Measurements from ENCODE around the gene CDC42EP1.
A peak's percentile ranks its signal among the peaks of the same experiment; 100 is the strongest.
"Not testable (repeated sequence)": the region's sequence is repeated elsewhere in the genome, so short reads cannot be mapped to it uniquely, and the experiment has no call there.

CDC42EP1 gene

DNA sequence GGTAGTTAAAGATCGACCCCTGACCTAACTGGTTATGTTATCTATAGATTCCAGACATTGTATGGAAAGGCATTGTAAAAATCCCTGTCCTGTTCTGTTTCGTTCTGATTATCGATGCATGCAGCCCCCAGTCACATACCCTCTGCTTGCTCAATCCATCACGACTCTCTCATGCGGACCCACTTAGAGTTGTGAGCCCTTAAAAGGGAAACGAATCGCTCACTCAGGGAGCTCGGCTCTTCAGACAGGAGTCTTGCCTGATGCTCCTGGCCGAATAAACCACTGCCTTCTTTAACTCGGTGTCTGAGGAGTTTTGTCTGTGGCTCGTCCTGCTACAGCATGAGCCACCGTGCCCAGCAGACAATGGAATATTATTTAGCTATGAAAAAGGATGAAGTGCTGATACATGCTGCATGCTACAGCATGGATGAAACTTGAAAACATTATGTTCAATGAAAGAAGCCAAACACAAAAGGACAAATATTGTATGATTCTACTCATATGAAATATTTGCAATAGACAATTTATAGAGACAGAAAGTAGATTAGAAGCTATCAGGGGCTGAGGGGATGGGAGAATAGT is 31.6 kb downstream of the CDC42EP1 start:
- Mint-ChIP-seq H3K9me3 (no peaks in the 10 kb centered on the region), H3K4me3 (peak overlapping the region; percentile 64), H3K27me3 (peaks cover 41% of the 10 kb centered on the region), H3K36me3 (no peaks in the 10 kb centered on the region), H3K27ac (peak overlapping the region; percentile 30), H3K4me1 (peaks cover 13% of the 10 kb centered on the region)
- no peak for DNase-seq
- CTCF ChIA-PET = interaction anchor here (0.7 to 5.9 kb wide), 23 partner anchors 9 to 274 kb away, joined by 3 to 95 read pairs (median 6); partner anchors contain the start of genes GGA1 and NOL12

- DNase-seq = no peak
- Mint-ChIP-seq H3K9me3 (no peaks in the 10 kb centered on the region), H3K27me3 (peaks cover 33% of the 10 kb centered on the region), H3K27ac (no peak overlapping the region), H3K4me1 (peaks cover 13% of the 10 kb centered on the region), H3K36me3 (no peaks in the 10 kb centered on the region), H3K4me3 (no peak overlapping the region)
- CTCF ChIA-PET = interaction anchor here (0.6 to 0.7 kb wide), 2 partner anchors 9 to 13 kb away, joined by 3 read pairs; no protein-coding TSS in a partner anchor
Measured at GRCh38 chr22:37594237-37594636, 34.0 kb downstream of the CDC42EP1 start.

DNA sequence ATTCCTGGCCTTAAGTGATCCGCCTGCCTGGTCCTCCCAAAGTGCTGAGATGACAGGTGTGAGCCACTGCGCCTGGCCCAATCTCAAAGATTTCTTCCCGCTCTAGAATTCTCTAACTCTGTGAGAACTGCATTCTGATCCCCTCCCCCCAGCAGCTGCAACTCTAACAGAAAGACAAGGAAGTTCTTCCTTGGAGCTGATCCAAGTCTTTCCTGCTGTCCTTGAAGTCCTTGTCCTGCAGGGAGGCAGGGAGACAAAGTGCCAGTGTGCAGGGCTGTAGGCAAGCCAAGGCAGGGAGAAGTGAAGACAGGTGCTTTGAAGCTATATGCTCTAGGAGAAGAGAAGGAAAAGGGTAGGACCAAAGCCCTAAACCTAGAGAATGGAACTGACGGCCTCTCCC is 38.9 kb downstream of the CDC42EP1 start:
- no peaks in the 10 kb centered on the region for H3K9me3 Mint-ChIP-seq
- H3K4me1 Mint-ChIP-seq = peaks cover 5% of the 10 kb centered on the region
- no peak overlapping the region for H3K4me3 Mint-ChIP-seq
- H3K36me3 Mint-ChIP-seq = no peaks in the 10 kb centered on the region
- H3K27me3 Mint-ChIP-seq = peaks cover 57% of the 10 kb centered on the region
- no peak for DNase-seq
- CTCF ChIA-PET = interaction anchor here (0.6 to 1.2 kb wide), 2 partner anchors 32 to 358 kb away, joined by 3 read pairs; no protein-coding TSS in a partner anchor
- H3K27ac Mint-ChIP-seq = no peak overlapping the region

DNA sequence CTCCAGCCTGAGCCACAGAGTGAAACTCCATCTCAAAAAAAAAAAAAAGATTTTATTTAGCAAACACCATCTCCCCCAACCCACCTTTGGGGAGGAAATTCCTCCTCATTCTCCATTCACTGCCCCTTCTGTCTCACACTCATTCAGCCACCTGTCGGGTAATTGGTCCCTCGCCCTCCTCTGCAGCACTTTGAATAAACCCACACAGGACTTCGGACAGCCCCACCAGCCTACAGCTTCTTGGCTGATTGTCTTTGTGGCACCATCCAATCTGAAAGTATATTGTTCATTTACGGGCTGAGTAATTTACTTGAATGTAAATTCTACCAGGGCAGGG is 40.9 kb downstream of the CDC42EP1 start:
- Mint-ChIP-seq H3K27me3 (peaks cover 61% of the 10 kb centered on the region), H3K27ac (no peak overlapping the region), H3K4me3 (no peak overlapping the region), H3K4me1 (peaks cover 24% of the 10 kb centered on the region), H3K9me3 (no peaks in the 10 kb centered on the region), H3K36me3 (peaks cover 2% of the 10 kb centered on the region)
- no peak for DNase-seq
- CTCF ChIA-PET = no interaction called here

GRCh38 chr22:37601540-37602442 is 41.5 kb downstream of the CDC42EP1 start:
- peak overlapping the region; percentile 28 for H3K27ac Mint-ChIP-seq
- CTCF ChIA-PET = interaction anchor here (1.2 kb wide), 1 partner anchor 9 kb away, joined by 4 read pairs; no protein-coding TSS in a partner anchor

DNA sequence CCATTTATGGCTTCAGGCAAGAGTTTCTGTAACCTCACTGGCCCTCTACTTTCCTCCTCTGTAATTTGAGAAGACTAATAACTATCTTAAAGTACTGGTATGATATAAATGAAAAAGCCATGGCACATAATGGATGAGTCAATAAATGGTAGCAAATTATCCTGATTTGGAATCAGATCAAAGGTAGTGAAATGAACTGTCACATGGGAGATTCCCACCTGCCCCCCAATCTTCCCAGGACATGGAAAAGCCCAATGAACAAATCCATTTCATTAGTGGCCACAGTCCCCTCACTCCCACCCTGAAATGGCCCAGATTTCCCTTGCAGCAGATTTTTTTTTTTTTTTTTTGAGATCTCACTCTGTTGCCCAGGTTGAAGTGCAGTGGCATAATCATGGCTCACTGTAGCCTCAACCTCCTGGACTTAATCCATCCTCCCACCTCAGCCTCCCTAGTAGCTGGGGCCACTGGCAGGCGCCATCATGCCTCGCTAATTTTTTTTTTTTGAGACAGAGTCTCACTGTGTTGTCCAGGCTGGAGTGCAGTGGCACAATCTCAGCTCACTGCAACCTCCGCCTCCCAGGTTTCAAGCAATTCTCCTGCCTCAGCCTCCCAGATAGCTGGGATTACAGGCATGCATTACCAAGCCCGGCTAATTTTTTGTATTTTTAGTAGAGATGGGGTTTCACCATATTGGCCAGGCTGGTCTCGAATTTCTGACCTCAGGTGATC is 42.4 kb downstream of the CDC42EP1 start:
- H3K9me3 Mint-ChIP-seq, DNase-seq, H3K27ac Mint-ChIP-seq, H3K36me3 Mint-ChIP-seq, H3K4me3 Mint-ChIP-seq: not testable (repeated sequence)
- H3K27me3 Mint-ChIP-seq = peaks cover 57% of the 10 kb centered on the region
- CTCF ChIA-PET = interaction anchor here (1.2 kb wide), 1 partner anchor 10 kb away, joined by 4 read pairs; no protein-coding TSS in a partner anchor
- H3K4me1 Mint-ChIP-seq = peaks cover 35% of the 10 kb centered on the region

More at GRCh38 chr22:37601540-37602442, 41.5 kb downstream of the CDC42EP1 start:
- DNase-seq = no peak
- Mint-ChIP-seq H3K4me1 (peaks cover 26% of the 10 kb centered on the region), H3K27me3 (peaks cover 61% of the 10 kb centered on the region), H3K36me3 (peaks cover 2% of the 10 kb centered on the region), H3K4me3 (no peak overlapping the region), H3K9me3 (no peaks in the 10 kb centered on the region)

DNA sequence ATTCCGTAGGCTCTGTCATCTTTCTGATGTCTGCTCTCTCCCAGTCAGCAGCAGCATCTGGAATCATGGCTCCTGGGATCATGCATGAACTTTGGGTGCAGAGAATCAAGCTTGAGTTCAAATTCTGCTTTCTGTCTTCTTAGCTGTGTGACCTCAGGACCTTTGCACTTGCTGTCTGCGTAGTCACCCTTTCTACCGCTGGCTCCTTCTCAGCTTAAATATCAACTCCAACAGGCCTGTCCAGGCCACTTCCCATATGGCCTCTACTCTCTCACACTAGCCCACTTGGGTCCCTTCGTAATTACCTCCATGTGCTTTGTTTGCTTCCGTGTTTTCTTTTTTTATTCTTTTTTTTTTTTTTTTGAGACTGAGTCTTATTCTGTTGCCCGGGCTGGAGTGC is 43.8 kb downstream of the CDC42EP1 start:
- H3K4me1 Mint-ChIP-seq = peaks cover 41% of the 10 kb centered on the region
- H3K9me3 Mint-ChIP-seq = no peaks in the 10 kb centered on the region
- H3K27ac Mint-ChIP-seq = no peak overlapping the region
- DNase-seq = no peak
- H3K36me3 Mint-ChIP-seq = peaks cover 2% of the 10 kb centered on the region
- CTCF ChIA-PET = interaction anchor here (0.6 to 1.1 kb wide), 2 partner anchors 12 to 36 kb away, joined by 3 to 6 read pairs; no protein-coding TSS in a partner anchor
- peaks cover 52% of the 10 kb centered on the region for H3K27me3 Mint-ChIP-seq
- H3K4me3 Mint-ChIP-seq = no peak overlapping the region

DNA sequence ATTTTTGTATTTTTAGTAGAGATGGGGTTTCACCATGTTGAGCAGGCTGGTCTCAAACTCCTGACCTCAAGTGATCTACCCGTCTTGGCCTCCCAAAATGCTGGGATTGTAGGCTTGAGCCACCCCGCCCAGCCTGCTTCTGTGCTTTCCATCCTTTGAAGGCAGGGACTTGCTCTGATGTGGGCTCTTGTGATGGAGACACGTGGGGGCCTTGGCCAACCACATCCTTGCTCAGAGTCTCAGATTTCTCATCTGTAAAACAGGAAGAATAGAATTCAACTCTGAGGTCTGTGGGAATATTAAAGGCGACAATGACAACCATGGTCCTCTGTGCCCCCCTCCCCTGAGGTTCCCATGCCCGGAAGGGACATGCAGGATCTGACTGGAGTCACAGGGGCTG is 44.6 kb downstream of the CDC42EP1 start:
- H3K36me3 Mint-ChIP-seq = peaks cover 4% of the 10 kb centered on the region
- peaks cover 46% of the 10 kb centered on the region for H3K27me3 Mint-ChIP-seq
- DNase-seq = peak; percentile 83
- H3K4me3 Mint-ChIP-seq = peak overlapping the region; percentile 51
- H3K4me1 Mint-ChIP-seq = peaks cover 47% of the 10 kb centered on the region
- H3K27ac Mint-ChIP-seq = peak overlapping the region; percentile 71
- H3K9me3 Mint-ChIP-seq = no peaks in the 10 kb centered on the region
- CTCF ChIA-PET = interaction anchor here (0.6 to 4.1 kb wide), 8 partner anchors 13 to 222 kb away, joined by 3 to 21 read pairs (median 6); partner anchors contain the start of gene LGALS2

GRCh38 chr22:37607010-37607934 is 47.0 kb downstream of the CDC42EP1 start:
- CTCF ChIA-PET = interaction anchor here (0.6 to 6.3 kb wide), 29 partner anchors 10 to 1327 kb away, joined by 3 to 48 read pairs (median 5); partner anchors contain the start of genes LGALS1 and SH3BP1

GRCh38 chr22:37607935-37608476 is 47.7 kb downstream of the CDC42EP1 start:
- no peak for DNase-seq
- no peaks in the 10 kb centered on the region for H3K9me3 Mint-ChIP-seq
- H3K4me1 Mint-ChIP-seq = peaks cover 62% of the 10 kb centered on the region

More at GRCh38 chr22:37607010-37607934, 47.0 kb downstream of the CDC42EP1 start:
- peak overlapping the region; percentile 97 for H3K4me3 Mint-ChIP-seq
- peaks cover 4% of the 10 kb centered on the region for H3K36me3 Mint-ChIP-seq
- peaks cover 24% of the 10 kb centered on the region for H3K27me3 Mint-ChIP-seq
- H3K9me3 Mint-ChIP-seq = no peaks in the 10 kb centered on the region
- peak overlapping the region; percentile 95 for H3K27ac Mint-ChIP-seq
- DNase-seq = peak; percentile 93
- peaks cover 62% of the 10 kb centered on the region for H3K4me1 Mint-ChIP-seq

DNA sequence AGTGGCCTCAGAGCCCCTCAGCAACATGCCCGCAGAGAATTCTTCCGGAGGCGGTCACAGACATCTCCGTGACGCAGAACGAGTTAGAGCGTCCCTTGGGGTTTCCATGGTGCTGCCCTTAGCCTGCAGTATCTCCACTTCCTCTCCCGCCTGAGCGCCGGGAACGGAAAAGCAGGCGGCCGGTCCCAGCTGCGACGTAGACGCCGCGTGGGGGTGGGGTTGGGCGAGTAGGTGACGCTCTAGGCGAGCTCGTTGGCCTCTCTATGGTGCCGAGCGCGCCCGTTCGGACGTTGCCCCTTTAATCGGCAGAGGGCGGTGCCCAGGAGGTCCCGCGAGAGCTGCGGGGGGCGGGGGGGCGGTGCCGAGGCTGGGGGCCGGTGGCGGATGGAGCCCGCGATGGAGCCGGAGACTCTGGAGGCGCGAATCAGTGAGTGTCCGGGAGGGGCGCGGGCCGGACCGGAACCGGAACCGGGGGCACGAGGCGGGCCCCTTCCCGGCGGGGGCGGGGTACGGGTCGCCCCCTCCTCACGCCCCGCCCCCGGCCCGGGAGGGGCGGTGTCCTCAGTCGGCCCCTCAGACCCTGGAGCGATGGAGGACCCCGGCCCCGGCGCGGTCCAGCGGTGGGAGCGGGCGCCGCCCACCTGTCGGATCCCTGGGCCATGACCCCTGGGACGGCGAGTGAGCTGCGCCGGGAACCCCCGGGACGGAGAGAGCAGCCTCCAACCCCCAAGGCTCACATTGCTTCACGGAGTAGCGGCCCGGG is 48.4 kb downstream of the CDC42EP1 start, which contains the start of gene GGA1:
GGA1 (plus strand) TSS at position 358 of the 763 bp plus-strand sequence; CDS start at position 385, 27 bp downstream.
- Mint-ChIP-seq H3K4me1 (peaks cover 63% of the 10 kb centered on the region), H3K27me3 (peaks cover 14% of the 10 kb centered on the region), H3K36me3 (peaks cover 6% of the 10 kb centered on the region), H3K4me3 (peak within 1 kb of the TSS; percentile 97), H3K9me3 (no peaks in the 10 kb centered on the region), H3K27ac (peak within 1 kb of the TSS; percentile 96)
- CTCF ChIA-PET = interaction anchor here (0.6 to 6.3 kb wide), 14 partner anchors 16 to 74 kb away, joined by 3 to 48 read pairs (median 4); partner anchors contain the start of gene LGALS1
- peak; percentile 97 for DNase-seq

More at GRCh38 chr22:37607935-37608476, 47.7 kb downstream of the CDC42EP1 start:
- Mint-ChIP-seq H3K36me3 (peaks cover 4% of the 10 kb centered on the region), H3K4me3 (peak overlapping the region; percentile 97), H3K27me3 (peaks cover 17% of the 10 kb centered on the region), H3K27ac (peak overlapping the region; percentile 95)
- CTCF ChIA-PET = interaction anchor here (0.6 to 6.3 kb wide), 16 partner anchors 16 to 323 kb away, joined by 3 to 48 read pairs (median 4); partner anchors contain the start of genes LGALS1 and SH3BP1
